ENCODE measurements around the gene DYNC1I1. TPM values are rescaled to one million over a fixed set of nuclear protein-coding genes. Genes with fewer than 3 reads are reported as not detected.

The DYNC1I1 gene
- total RNA-seq, 4 donors from 2014 or later, result 1.9 to 6.7 (median 5.8) TPM

DNA sequence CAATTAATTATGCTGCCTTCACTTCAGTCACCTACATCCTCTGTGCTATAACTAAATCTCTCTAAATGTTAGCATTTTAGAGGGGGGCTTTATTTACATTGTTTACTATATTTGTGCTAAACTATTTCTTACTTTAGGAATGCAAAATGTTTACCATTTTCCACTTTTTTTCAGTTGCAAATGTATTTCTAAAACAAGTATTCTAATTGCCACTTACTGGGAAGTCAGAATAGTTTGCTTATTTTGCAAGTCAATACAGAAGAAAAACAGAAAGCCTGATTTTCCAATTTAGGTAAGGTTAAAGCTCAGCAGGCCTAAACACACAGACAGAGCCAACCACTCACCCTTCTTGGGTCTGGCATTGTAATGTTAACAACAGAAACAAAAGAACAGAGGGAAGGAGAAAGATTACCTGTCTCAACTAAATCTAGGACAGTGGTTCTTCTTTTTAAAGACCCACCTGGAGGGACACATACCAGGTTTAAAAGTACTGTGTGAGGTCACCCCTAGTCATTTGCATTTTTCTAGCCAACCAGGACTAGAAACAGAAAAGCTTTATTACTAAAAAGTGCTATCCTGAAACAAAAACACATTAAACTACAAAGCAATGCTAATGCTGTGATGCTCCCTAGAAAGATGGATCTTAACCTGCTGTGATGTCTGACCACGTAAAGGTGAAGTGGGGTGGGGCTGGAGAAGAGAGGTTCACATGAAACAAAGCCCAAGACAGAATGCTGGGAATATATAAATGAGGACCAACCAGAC, 371.3 kb downstream of the DYNC1I1 start:
- Histone ChIP-seq H3K4me3 (no peak overlapping the region), H3K36me3 (peaks cover 32% of the 10 kb centered on the region), H3K27ac (no peak overlapping the region), H3K27me3 (no peaks in the 10 kb centered on the region), H3K9me3 (no peaks in the 10 kb centered on the region), H3K4me1 (no peaks in the 10 kb centered on the region)
- TF ChIP-seq POLR2AphosphoS5 (IDR thresholded peaks at IDR 0.05), result no peak
- no peak for TF ChIP-seq EP300 (IDR thresholded peaks at IDR 0.05)
- TF ChIP-seq POLR2A (IDR thresholded peaks at IDR 0.05), result no peak
- TF ChIP-seq, protein P1, sequence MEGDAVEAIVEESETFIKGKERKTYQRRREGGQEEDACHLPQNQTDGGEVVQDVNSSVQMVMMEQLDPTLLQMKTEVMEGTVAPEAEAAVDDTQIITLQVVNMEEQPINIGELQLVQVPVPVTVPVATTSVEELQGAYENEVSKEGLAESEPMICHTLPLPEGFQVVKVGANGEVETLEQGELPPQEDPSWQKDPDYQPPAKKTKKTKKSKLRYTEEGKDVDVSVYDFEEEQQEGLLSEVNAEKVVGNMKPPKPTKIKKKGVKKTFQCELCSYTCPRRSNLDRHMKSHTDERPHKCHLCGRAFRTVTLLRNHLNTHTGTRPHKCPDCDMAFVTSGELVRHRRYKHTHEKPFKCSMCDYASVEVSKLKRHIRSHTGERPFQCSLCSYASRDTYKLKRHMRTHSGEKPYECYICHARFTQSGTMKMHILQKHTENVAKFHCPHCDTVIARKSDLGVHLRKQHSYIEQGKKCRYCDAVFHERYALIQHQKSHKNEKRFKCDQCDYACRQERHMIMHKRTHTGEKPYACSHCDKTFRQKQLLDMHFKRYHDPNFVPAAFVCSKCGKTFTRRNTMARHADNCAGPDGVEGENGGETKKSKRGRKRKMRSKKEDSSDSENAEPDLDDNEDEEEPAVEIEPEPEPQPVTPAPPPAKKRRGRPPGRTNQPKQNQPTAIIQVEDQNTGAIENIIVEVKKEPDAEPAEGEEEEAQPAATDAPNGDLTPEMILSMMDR (IDR thresholded peaks at IDR 0.05), result no peak
- DNase-seq (ENCODE audit: low spot score in 2 of 2), result no peak
- 90% methylated on average over 1 of the region's 1 CpG for WGBS

DNA sequence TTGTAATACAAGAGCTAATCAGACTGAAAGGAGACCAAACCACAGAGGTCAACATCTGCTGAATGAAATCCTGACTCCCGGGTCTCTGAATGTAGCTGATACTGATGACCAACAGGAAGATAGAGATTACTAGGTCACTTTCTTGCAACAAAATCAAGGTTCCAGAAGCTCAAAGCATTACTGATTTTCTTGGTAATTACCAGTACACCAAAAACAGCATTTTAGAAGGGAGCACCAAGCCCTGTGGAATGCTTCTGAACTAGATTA, 371.8 kb downstream of the DYNC1I1 start:
- TF ChIP-seq EP300 (IDR thresholded peaks at IDR 0.05) (no peak), POLR2A (IDR thresholded peaks at IDR 0.05) (no peak), POLR2AphosphoS5 (IDR thresholded peaks at IDR 0.05) (no peak)
- TF ChIP-seq, protein P1 (IDR thresholded peaks at IDR 0.05), result no peak
- 86% methylated on average over 1 of the region's 1 CpG for WGBS
- no peak overlapping the region for H3K4me3 ChIP-seq
- no peaks in the 10 kb centered on the region for H3K27me3 ChIP-seq
- H3K4me1 ChIP-seq, result no peaks in the 10 kb centered on the region
- H3K36me3 ChIP-seq, result peaks cover 34% of the 10 kb centered on the region
- H3K9me3 ChIP-seq, result no peaks in the 10 kb centered on the region
- no peak overlapping the region for H3K27ac ChIP-seq
- no peak for DNase-seq (ENCODE audit: low spot score in 2 of 2)

Other genes starting within 250 kb of the DYNC1I1 start
- gene PDK4, start 176.0 kb upstream of the DYNC1I1 start, total RNA-seq, result 100 to 1,000 TPM in 3 of 4 donors, 10 to 100 TPM in 1; 84.2 to 975 (median 104) TPM

Data from suprapubic skin (tissue), 4 donors.